ENCODE results near the gene ANXA11. TPM values are rescaled to one million over a fixed set of nuclear protein-coding genes. Genes with fewer than 3 reads are reported as not detected.

Gene ANXA11
- total RNA-seq, 1 donor from 2014 or later, result 2.3 TPM

DNA sequence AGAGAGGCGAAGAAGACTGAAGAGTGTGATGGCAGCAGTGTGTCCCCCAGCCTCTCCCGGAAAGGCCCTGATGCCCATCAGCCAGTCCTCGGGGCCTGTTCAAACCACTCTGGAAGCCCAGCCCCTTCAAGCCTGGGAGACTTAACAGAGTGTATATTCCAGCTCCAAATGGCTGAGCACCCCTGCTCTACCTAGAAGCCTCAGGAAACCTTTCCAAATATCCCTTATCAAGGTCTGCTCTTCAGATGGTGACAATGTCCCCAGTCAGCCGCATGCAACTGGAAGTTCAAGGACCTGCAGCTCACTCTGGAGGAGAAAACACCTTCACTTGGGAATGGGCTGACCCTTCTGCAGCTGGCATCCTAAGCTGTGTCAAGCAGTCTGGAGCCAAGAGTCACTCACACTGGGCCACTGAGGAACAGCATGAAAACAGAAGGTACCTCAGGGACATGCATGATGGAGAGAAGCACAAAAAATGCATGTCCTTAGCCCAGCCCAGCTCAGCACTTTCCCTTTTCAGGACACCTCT, 10.2 kb downstream of the ANXA11 start:
- H3K9me3 Mint-ChIP-seq (ENCODE audit: unreplicated experiment), result peaks cover 1% of the 10 kb centered on the region
- TF ChIP-seq, protein P1, sequence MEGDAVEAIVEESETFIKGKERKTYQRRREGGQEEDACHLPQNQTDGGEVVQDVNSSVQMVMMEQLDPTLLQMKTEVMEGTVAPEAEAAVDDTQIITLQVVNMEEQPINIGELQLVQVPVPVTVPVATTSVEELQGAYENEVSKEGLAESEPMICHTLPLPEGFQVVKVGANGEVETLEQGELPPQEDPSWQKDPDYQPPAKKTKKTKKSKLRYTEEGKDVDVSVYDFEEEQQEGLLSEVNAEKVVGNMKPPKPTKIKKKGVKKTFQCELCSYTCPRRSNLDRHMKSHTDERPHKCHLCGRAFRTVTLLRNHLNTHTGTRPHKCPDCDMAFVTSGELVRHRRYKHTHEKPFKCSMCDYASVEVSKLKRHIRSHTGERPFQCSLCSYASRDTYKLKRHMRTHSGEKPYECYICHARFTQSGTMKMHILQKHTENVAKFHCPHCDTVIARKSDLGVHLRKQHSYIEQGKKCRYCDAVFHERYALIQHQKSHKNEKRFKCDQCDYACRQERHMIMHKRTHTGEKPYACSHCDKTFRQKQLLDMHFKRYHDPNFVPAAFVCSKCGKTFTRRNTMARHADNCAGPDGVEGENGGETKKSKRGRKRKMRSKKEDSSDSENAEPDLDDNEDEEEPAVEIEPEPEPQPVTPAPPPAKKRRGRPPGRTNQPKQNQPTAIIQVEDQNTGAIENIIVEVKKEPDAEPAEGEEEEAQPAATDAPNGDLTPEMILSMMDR (IDR thresholded peaks at IDR 0.05; ENCODE audit: partially characterized antibody, unreplicated experiment), result no peak
- no peaks in the 10 kb centered on the region for H3K27me3 Mint-ChIP-seq (ENCODE audit: unreplicated experiment)
- H3K4me1 Mint-ChIP-seq (ENCODE audit: low read depth, unreplicated experiment), result no peaks in the 10 kb centered on the region
- no peak overlapping the region for H3K4me3 Mint-ChIP-seq (ENCODE audit: unreplicated experiment)
- H3K27ac Mint-ChIP-seq (ENCODE audit: unreplicated experiment), result no peak overlapping the region
- H3K36me3 Mint-ChIP-seq (ENCODE audit: unreplicated experiment), result no peaks in the 10 kb centered on the region
- no peak for DNase-seq

DNA sequence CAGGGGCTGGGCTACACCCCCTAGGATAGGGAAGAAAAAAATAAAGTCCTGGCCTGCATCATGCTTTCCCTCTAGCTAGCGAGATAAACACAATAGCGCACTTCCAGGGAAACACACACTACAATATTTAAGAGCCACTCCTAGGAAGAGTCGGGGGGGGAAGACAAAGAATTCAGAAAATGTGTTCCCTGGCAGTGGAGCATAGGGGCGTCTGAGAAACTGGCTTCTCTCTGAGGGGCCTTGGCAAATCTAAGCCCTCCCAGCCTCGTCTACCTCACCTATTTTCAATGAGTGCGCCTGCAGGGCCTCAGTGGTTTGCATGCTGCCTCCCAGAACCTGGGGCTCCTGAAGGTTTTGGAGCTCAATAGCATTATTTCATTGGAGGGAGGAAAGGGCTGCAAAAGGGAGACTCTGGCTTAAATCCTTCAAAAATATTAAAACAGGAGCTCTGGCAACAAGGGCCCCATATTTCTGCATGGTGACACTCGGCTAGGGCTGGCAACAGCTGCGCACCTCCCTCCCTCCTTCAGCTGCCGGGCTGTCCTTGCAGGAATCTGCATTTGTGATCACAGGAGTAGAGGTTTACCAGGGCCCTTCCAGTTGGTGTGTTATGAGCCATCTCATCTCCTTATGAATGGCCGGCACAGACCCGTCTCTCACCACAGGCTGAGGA, 10.8 kb downstream of the ANXA11 start:
- Mint-ChIP-seq H3K4me3 (ENCODE audit: unreplicated experiment) (no peak overlapping the region), H3K27ac (ENCODE audit: unreplicated experiment) (no peak overlapping the region), H3K9me3 (ENCODE audit: unreplicated experiment) (peaks cover 1% of the 10 kb centered on the region), H3K4me1 (ENCODE audit: low read depth, unreplicated experiment) (no peaks in the 10 kb centered on the region), H3K27me3 (ENCODE audit: unreplicated experiment) (no peaks in the 10 kb centered on the region), H3K36me3 (ENCODE audit: unreplicated experiment) (no peaks in the 10 kb centered on the region)
- TF ChIP-seq, protein P1 (IDR thresholded peaks at IDR 0.05; ENCODE audit: partially characterized antibody, unreplicated experiment), result no peak
- no peak for DNase-seq

DNA sequence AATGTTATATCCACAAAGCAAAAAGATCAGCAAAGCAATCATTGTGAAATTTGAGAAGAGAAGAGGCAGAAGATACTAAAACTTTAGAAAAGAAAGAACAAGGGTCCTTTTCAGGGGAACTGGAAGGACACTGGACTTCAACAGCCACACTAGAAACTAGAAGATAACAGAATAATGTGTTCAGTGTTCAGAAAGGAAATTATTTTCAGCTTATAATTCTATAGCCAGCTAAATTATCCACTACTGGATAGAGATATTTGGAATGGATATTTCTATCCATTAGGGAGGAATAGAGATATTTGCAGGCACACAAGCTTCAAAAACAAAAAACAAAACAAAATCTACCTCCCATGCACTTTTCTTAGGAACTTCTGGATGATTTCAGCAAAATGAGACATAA, 12.8 kb downstream of the ANXA11 start:
- Mint-ChIP-seq H3K36me3 (ENCODE audit: unreplicated experiment) (no peaks in the 10 kb centered on the region), H3K27ac (ENCODE audit: unreplicated experiment) (no peak overlapping the region), H3K27me3 (ENCODE audit: unreplicated experiment) (no peaks in the 10 kb centered on the region), H3K9me3 (ENCODE audit: unreplicated experiment) (peaks cover 1% of the 10 kb centered on the region), H3K4me1 (ENCODE audit: low read depth, unreplicated experiment) (no peaks in the 10 kb centered on the region), H3K4me3 (ENCODE audit: unreplicated experiment) (no peak overlapping the region)
- TF ChIP-seq, protein P1 (IDR thresholded peaks at IDR 0.05; ENCODE audit: partially characterized antibody, unreplicated experiment), result no peak
- no peak for DNase-seq

DNA sequence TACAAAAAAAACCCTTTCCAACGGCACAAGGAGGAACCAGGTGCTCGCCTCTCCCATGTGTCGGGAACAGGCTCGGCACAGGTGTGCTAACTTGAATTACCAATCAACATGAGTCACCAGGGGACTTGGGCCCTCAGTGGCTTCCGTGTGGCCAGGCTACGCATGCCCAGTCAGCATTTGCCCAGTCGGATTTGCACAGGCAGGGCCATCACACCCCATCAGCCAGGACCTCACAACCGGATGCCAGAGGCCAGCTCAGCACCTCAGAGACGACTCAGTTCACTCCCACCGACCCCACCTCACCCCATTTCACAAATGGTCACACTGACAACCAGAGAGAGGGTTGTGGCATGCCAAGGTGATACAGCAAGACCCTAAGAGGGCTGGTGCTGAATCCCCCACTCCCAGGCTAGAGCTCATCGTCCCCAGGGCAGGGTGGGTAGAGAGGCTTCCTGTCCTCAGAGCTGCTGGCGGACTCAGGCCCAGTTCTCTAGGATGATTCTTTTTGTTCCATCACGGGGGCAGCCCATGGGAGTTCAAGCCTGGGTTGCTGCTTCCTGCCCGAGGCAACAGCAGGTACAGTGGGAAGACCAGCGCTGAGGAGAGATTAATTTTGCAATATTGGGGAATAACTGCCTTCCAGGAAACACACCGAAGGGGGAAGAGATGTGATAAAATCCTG, 13.6 kb downstream of the ANXA11 start:
- Mint-ChIP-seq H3K36me3 (ENCODE audit: unreplicated experiment) (no peaks in the 10 kb centered on the region), H3K9me3 (ENCODE audit: unreplicated experiment) (peaks cover 1% of the 10 kb centered on the region), H3K4me3 (ENCODE audit: unreplicated experiment) (no peak overlapping the region), H3K27me3 (ENCODE audit: unreplicated experiment) (no peaks in the 10 kb centered on the region), H3K27ac (ENCODE audit: unreplicated experiment) (no peak overlapping the region), H3K4me1 (ENCODE audit: low read depth, unreplicated experiment) (no peaks in the 10 kb centered on the region)
- TF ChIP-seq, protein P1 (IDR thresholded peaks at IDR 0.05; ENCODE audit: partially characterized antibody, unreplicated experiment), result no peak
- no peak for DNase-seq

DNA sequence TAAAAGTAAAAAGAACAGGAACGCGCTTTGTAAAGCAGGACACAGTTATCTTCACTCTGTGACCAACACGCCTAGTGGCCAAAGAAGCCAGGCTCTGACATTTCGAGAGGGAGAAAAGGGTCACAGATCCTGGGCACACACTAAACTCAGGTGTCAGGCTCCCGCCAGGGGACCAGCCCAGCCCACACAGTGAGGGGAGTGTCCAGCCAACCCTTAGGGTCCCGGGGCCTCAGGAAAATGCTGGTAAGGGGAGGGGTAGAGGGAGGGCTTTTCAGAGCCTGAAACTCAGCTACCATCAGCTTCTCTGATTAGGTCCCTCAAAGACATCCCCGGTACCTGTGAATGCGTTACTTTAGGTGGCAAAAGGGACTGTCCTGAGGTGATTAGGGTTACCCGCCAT, 16.6 kb downstream of the ANXA11 start:
- Mint-ChIP-seq H3K9me3 (ENCODE audit: unreplicated experiment) (no peaks in the 10 kb centered on the region), H3K27ac (ENCODE audit: unreplicated experiment) (no peak overlapping the region), H3K4me3 (ENCODE audit: unreplicated experiment) (no peak overlapping the region), H3K4me1 (ENCODE audit: low read depth, unreplicated experiment) (no peaks in the 10 kb centered on the region), H3K27me3 (ENCODE audit: unreplicated experiment) (no peaks in the 10 kb centered on the region), H3K36me3 (ENCODE audit: unreplicated experiment) (no peaks in the 10 kb centered on the region)
- DNase-seq, result no peak
- TF ChIP-seq, protein P1 (IDR thresholded peaks at IDR 0.05; ENCODE audit: partially characterized antibody, unreplicated experiment), result no peak
